Measurements from ENCODE around the gene PCDH9.

Gene PCDH9

DNA sequence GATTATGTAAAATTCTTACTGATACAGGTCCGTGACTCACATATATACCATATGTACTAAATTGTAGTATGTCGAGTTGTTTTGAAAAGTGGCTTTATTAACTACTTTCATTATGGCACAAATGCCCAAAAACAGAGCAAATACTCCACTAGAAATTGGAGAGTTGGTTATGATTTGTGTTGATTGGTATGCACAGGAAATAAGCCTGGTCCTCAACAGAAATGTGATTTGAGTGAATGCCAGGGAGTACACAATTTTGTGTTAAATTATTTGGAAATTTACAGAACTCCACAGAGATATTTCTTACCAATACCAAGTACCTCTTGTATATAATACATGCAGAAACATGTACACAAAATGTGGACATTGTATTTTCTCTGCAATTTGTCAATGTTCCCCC, 676.7 kb downstream of the PCDH9 start:
- DNase-seq, result no peak

DNA sequence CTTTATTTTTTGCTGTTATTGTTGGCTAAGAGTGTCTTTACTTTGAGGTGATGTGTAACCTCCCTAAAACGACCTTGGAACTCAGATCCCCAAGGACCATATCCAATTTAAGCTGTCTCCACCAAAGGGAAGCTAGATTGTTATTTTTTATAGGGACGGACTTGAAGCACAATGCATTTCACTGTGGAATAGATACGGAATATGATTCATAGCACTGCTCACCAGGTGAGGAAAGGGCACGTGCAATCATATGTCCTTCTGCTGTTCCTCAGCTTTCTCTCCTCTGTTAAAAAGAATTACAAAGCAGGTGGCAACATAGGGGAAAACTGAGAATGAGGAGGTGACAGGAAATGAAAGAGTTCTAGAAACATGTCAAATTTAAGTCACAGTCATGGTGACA, 679.0 kb downstream of the PCDH9 start:
- no peak for DNase-seq

DNA sequence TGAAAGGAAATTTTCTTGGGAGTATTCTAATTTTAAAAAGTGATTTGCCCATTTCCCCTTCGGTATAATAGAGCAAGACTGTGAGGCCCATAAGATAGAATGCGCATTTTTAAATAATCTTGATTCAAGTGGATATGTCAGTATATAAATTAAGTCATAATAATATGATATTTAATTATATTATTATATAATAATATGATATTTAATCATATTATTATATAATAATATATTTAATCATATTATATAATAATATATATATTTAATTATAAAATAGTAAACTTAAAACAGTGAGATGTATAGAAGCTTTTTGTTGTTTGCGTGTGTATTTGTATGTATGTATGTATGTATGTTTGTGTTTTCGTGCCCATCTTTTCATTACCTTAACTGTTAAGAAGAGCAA, 682.5 kb downstream of the PCDH9 start:
- DNase-seq, result no peak

DNA sequence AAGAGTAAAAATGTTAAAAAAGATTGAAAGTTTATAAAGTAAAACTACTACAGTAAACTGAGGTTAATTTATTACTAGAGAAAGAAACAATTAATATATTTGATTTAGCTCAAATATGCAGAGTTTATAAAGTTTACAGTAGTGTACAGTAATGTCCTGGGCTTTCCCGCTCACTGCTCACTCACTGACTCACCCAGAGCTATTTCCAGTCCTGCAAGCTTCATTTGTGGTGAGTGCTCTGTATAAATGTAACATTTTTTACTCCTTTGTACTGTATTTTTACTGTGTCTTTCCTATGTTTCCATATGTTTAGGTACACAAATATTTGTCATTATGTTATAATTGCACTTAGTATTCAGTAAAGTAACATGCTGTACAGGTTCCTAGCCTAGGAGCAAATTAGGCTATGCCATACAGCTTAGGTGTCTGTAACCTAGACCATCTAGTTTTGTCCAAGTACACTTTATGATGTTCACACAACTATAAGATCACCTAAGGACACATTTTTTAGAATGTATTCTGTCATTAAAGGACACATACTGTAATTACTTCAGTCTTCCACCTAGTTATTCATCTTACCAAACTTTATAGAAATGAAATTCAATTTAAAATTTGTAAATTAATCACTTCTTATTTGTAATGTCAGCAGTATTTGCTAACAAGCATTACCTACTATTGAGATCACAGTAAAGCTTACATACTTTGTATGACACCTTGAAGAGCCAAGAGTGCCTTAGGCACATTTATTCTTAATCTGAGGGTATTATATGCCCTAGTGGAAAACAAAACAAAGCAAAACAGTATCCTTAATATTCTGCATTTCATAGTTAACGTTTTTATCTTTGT, 683.4 kb downstream of the PCDH9 start:
- DNase-seq, result no peak

DNA sequence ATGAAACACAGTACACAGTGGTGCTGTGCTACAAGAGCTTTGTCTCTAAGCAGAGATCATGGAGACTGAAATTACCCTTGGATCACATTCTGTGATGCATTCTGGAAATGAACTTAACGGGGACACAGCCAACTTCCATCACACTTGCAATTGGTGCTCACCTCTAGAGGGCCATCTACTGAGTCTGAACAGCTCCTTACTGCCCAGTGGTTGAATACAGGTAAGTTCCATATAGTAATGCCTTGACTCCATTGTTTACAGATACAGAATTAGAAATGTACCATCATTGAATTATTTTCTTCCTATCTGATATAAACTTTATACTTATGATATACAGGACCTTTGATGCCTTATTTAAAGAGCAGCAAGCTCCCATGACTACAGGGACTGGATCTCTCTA, 686.4 kb downstream of the PCDH9 start:
- no peak for DNase-seq

DNA sequence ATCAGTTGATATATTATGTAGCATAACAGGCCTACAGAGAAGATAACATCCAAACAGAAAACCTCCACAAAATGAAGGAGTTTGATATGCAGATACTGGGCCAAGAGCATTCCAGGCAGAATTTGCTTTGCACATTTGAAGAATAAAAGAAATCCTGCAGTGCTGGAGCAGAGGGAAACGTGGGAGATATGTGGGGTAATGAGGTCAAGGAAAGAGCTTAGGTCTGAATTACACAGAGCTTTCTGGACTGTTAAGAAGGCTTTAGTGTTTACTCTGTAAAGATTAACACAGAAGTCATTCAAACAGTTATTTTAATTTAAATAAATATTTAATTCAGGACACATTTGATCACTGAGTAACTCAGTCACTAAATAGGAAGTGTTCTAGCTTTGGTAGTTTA, 692.7 kb downstream of the PCDH9 start:
- DNase-seq, result no peak

DNA sequence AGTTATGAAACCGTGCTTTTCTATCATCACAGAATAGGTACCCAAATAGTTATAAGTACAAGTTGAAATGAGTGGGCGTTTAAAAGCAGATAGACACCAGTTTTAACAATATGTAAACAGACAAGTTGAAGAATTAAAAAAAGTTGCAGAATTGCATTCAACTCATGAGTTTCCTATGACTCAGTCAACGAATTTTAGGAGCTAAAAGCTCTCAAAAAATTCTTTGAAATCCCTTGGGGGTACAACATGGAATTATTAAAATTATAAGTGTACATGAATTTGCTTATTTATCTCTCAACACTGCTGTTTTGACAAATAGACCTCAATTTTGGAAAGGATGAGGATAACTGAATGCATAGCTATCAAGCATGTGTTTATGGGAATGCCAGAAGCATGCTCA, 693.4 kb downstream of the PCDH9 start:
- DNase-seq, result no peak

DNA sequence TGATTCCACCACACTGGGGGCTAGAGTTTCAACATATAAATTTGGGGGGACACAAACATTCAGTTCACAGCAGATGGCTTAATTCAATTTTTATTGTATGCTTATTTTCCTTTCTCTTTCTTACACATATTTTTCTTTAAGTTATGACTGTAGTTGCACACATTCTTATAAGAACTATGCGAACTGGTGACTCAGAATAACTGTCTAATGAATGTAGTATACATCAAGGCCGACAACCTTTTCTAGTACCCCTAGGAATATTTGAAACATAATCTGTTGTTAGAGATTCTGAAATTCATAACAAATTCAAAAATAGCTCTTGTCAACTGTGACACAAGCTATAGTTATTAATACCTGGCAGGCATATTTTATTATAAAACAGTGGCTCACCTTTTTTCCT, 695.6 kb downstream of the PCDH9 start:
- no peak for DNase-seq

DNA sequence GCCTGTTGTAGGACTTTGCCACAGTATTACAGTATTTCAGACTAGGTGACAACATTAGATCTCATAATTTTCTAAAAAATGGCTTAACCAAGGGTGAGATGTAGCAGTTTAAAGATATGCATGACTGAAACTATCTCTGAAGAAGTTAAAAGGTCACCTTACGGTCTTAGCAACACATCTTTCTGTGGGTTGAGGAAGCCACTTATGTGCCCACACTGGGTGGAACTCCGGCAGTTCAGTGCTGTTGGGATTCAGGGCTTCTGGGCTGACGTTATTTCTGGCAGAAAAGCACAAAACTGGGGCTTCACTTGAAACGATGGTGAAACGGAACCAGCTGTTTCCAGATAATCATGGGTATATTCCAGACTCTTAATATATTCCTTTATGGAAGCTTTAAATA, 697.3 kb downstream of the PCDH9 start:
- no peak for DNase-seq

DNA sequence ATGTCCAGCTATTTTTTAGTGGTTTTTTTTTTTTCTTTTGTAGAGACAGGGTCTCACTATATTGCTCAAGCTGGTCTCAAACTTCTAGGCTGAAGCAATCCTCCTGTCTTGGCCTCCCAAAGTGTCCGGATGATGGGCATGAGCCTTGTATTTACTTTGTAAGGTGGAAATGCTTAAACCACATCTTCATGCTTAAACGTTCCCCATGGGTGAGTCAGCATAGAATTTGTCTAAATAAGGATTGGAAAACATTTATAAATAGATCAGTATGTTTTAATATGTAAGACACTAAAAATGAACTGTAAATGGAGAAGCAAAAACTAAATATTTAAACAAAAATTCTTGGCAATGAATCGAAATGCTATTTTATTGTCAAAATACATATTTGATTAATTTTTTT, 698.0 kb downstream of the PCDH9 start:
- DNase-seq, result no peak

DNA sequence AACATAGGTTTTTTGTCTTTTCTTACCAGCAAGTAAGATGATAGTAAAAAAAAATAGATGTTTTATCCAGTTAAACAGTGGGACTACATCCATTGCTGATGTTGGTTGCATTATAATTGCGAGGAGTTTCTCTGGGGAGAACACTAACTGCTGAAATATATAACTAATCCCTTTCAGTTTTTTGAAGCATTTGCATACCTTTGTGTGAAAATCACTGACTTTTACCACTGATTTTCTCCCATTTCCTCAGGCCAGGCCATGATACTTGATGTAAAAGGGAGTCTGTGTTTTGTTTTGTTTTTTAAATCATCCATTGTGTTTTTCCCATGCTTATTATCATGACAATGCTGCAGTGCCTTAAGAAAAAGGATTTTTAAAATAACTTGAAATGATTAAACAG, 699.5 kb downstream of the PCDH9 start:
- DNase-seq, result no peak

DNA sequence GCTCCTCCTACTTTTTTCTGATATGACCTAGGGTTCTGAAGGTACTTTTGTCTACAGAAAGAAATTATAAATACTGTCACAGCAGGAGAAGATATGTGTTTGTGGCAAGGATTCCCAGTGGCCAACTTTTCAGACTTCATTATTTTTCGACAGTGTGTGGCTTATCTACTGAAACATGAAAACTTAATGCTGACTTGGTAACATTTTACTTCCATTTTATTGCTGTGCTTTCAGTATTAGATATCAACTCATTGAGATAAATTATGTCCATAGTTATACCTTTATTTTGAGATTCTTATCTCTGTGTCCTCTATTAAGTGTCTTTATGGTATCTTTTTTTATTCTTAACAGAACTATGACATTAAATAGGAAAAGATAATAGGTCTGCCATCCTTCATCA, 700.0 kb downstream of the PCDH9 start:
- no peak for DNase-seq

DNA sequence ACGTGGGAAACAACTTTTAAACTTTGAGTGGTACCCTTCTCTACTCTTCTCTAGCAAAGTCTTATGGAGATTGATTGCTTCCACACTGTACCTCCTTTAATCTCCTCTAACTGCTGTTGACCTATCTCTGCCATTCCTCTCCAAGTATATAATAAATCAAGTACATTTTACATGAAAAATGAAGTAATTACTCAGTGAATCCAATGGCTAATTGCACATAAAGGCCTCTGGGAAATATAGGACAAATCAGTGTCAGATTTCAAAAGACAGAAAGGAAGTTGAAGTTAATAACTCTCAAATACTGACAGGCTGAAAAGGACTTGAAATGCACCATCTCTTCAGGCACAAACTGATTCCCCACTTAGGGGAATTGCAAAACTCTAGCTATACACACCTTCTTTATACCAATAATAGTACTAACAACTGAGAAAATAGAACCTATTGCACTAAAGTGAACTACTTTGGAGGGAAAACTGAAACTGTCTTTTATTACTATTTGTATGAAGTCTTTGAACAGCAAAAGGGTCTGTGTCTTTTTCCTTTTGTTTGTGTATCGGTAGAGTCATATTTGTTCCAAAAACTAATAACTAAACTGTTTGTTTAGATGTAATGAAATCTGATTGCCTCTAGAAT, 701.1 kb downstream of the PCDH9 start:
- no peak for DNase-seq

DNA sequence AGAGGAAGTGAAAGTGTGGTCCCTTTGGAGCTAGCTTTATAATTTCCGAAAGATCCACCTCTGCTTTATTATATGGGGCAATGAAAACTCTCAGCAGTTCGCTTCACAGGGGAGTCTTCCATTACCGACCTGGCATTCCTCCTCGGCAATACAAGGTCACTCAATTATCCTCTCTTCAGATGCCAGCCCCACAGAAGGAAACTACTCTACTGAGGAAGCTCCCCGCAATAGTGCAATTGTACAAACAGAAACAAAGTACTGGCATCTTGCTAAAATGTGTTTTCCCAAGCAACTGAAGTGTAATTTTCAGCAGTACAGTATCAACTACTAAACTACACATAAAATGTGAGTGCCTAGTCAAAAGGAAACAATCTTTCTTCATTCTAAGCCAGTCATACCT, 702.0 kb downstream of the PCDH9 start:
- DNase-seq, result no peak

DNA sequence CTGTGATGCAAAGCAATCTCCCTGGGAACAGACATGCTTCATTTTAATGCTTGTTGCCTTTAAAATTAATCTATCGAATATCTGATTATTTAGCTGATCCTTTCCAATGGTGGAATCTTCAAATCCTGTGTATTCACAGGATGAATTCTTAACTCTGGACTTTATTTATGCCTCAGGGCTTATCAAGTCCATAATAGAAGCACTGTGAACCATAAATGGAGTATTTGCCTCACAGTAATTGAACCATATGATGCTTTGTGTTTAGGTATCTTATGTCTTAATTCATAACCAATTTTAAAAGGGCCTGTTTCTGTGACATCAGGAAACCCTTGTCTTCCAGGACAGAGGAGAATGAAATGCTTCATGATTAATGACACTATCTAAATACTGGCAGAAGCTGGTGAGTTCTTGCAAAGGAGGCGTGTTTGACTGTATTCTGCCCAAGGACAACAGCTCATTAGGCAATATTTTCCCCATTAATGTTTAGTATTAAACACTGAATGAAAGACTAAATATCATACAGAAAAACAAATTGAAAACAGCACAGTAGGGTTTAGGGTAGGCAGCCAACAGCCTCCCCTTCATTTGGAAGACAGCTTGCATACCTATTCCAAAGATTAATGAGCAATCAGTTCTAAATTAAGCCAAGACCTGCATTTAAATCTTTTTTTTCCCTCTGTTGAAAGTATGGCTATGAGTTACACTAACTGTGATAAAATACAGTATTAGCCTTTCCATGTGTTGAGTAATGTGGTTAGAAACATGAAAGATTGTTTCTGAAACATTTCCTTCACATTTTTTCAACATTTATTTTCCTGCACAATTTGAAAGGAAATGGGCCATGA, 709.4 kb downstream of the PCDH9 start:
- DNase-seq, result no peak

DNA sequence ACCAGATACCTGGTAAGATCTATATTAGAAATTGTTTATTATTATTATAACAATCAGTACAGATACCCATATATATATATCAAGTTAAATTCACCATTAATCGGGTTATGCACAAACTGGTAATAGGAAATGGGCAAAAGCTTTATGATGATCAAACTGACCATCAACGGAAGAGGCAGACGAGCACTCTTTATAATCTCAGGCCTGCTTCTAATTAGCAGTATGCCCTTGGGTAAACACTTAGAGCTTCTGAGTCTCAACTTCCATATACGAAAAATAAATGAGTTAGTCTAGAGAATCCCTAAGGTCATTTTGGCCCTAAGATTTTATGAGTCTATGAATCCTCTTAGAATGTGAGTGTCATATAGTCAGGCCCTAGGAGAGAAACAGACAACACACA, 710.9 kb downstream of the PCDH9 start:
- no peak for DNase-seq

DNA sequence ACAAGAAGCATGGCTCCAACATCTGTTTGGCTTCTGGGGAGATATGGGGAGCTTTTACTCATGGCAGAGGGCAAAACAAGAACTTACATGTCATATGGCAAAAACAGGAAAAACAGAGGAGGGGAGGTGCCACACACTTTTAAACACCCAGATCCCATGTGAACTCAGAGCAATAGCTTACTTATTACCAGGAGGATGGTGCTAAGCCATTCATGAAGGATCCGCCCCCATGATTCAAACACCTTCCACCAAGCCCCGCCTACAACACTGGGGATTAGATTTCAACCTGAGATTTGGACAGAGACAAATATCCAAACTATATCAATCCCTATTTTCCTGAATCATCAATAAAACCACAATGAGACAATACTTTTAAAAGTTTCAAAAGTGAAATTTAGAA, 712.1 kb downstream of the PCDH9 start:
- DNase-seq, result no peak

DNA sequence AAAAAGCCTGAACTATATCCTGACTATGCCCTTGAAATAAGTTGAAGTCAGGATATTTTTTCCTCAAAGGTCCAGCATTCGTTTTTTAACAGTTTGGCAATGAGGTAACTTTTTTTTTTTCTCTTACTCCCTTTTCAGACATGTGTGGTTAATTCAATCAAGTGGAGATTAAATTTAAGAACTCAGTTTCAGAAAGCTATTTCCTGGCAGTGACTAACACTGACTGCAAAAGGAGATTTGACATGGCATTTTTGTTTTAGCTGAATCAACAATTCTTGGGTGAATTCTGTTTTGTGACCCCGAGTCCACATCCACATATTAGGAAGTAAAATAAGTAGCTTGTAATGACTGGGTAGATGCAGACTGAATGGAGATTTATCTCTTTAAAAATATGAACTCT, 716.4 kb downstream of the PCDH9 start:
- DNase-seq, result no peak

DNA sequence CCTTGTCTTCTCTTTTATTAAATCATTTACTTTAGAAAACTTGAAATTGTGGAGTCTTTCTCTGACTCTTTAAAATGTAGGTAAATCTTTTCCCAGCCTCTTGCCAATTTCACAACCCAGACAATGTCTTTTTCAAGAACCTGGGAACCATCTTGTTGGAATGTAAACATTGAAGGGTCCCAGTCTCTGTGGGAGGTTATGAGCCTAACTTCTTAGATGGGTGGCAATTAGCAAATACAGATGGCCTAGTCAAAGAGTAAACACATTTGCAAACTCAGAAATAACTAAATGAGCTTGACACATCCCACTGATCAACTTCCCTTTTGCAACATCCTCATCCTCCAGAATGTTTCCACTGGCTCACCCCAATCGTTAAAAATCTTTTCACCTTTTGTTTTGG, 721.0 kb downstream of the PCDH9 start:
- DNase-seq, result no peak

DNA sequence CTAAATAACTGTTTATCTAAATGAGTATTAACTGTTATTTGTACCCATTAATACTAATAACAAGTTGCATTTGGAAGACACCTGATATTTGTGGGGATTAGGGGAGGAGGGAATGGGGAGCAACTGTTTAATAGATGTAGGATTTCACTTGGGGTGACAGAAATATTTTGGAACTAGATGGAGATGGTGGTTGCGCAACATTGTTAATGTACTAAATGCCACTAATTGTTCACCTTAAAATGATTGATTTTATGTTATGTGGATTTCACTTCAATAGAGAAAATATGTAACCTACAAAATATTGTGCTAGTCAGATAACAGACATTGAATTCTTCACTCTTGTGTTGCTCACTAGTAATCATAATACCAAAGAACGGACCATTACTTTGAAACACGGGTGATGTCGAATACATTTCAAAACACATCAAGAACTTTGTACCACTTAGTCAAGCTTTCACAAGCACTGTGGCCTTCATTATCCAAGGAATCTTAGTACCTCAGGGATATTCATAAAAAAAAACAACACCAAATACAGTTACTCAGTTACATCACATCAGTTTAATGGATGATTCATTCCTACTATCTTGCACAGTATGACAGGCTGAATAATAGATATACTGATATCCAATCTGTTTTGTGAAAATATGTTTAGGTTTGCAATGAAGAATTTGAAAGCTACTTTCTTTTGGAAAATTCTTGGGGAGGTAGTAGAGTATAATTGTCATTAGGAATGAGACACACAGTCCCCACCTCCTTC, 721.8 kb downstream of the PCDH9 start:
- no peak for DNase-seq

DNA sequence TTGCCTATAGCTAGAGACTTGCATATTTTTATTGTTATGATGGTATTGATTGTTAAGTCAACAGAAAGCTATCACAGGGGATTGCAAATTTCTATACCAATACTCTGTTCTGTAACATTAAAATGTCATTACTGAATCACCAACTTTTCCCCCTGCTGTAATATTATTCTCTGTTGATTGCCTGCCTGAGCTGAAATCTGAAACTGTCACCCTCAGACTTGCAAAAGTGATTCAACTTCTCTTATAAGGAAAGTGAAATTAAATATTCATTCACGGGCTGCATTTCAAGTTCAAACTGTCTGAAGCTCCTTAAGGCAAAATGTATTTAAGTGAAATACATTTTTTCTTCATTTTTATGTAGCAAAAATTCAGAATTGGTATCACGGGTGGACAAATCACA, 723.2 kb downstream of the PCDH9 start:
- DNase-seq, result no peak

DNA sequence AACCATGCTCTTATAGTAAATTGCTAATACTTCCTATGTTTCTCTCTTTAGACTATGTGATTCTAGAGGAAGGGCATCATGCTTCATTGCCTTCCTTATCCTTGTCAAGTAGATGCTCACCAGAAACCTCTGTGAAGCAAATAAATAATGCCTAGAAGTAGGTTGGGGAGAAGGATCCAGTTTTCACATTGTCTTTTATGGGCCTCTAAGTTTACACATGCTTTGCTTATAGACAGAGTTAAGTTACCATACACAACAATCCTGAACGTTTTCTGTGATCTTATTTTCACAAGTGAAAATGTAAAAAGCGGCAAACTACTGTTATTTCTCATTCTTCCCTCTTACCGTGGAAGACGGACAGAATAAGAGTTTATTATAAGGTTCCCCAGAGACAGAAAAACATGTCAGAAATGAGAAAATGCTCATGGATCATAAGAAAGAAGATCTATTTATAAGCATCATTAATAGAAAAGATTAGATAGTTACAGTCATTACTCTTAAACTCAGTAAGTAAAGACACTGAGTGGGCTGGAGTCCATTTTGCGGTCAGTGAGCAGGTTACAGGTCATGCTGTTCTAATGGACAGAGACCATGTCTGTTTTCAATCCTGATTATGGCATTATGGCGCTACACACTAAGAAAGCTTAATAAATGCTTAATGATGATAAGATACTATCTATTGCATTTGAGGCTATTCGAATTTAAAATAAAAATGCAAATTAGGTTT, 723.9 kb downstream of the PCDH9 start:
- no peak for DNase-seq

Data from cerebellar nuclear complex (tissue), 1 donor.